Measurements from ENCODE around the gene HIVEP1. TPM values are rescaled to one million over a fixed set of nuclear protein-coding genes. Genes with fewer than 3 reads are reported as not detected.

The HIVEP1 gene
- 10 to 100 TPM; 23.2 to 41.5 (median 32.6) TPM for total RNA-seq

DNA sequence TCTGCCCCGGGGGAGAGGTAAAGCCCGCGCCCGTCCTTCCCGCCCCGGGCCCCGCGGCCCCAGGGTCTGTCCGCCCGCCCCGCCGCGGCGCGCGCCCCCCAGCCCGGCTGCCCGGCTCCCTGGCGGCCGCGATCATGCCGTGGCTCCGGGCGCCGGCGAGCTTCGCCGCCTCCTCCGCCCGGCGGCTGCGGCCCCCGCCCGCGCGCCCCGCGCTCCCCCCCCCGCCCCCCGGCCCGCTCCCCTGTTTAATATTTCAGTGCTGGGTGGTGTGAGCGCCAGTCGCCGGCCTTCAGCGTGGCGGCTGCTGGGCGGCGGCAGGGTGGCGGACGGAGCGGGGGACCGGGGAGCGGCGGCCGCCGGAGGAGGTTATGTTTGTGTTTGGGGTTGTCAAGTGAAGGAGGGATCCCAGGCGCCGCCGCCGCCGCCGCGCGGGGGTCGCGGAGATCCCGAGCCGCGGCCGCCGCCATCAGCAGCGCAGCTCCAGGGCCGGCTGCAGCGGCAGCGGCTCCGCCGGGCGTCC is at the start of gene HIVEP1:
Gene HIVEP1, plus strand, starts transcription at position 275 of the 520 bp plus-strand sequence. CDS start 3,317 bp downstream, outside the sequence.
- WGBS, 2 donors = 0% methylated on average over 18 to 19 of the region's 78 CpGs
- TF ChIP-seq, protein P1, sequence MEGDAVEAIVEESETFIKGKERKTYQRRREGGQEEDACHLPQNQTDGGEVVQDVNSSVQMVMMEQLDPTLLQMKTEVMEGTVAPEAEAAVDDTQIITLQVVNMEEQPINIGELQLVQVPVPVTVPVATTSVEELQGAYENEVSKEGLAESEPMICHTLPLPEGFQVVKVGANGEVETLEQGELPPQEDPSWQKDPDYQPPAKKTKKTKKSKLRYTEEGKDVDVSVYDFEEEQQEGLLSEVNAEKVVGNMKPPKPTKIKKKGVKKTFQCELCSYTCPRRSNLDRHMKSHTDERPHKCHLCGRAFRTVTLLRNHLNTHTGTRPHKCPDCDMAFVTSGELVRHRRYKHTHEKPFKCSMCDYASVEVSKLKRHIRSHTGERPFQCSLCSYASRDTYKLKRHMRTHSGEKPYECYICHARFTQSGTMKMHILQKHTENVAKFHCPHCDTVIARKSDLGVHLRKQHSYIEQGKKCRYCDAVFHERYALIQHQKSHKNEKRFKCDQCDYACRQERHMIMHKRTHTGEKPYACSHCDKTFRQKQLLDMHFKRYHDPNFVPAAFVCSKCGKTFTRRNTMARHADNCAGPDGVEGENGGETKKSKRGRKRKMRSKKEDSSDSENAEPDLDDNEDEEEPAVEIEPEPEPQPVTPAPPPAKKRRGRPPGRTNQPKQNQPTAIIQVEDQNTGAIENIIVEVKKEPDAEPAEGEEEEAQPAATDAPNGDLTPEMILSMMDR (IDR thresholded peaks at IDR 0.05) = no peak
- no peak for TF ChIP-seq POLR2A (IDR thresholded peaks at IDR 0.05)
- peak within 1 kb of the TSS; percentile 85 for H3K4me3 ChIP-seq (ENCODE audit: low read depth, poor library complexity, severe bottlenecking)
- intact Hi-C loops (cut with DNase I; ENCODE audit: low total_unique reads) = no loop called here
- no peak for DNase-seq (ENCODE audit: low spot score in 2 of 2)

DNA sequence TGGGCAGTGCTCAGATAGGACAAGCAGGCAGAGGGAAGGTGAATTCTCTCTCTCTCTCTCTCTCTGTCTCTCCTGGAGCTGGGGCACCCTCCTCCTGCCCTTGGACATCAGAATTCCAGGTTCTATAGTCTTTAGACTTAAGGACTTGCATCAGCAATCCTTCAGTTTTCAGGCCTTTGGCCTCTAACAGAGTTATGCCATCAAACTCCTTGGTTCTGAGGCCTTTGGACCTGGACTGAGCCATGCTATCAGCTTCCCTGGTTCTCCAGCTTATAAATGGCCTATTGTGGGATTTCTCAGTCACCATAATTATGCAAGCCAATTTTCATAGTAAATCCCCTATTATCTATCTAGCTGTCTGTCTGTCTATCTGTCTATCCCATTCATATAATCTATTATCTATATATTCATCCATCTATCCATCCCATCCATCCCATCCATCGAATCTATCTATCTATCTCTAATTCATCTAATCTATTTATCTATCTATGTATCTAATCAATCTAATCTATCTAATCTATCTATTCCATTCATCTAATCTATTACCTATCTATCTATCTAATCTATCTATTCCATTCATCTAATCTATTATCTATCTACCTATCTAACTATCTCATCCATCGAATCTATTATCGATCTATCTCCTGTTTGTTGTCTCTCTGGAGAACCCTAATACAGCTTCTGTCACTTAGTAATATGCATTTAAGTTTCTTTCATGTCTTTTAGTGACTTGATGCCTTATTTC is 48.2 kb upstream of the HIVEP1 start:
- TF ChIP-seq POLR2A (IDR thresholded peaks at IDR 0.05) = no peak
- TF ChIP-seq, protein P1 (IDR thresholded peaks at IDR 0.05) = no peak
- no peak for DNase-seq (ENCODE audit: low spot score in 2 of 2)
- WGBS, 2 donors = 90 to 96% methylated on average over 3 of the region's 3 CpGs
- no peak overlapping the region for H3K4me3 ChIP-seq (ENCODE audit: low read depth, poor library complexity, severe bottlenecking)
- intact Hi-C loops (cut with DNase I; ENCODE audit: low total_unique reads) = no loop called here

DNA sequence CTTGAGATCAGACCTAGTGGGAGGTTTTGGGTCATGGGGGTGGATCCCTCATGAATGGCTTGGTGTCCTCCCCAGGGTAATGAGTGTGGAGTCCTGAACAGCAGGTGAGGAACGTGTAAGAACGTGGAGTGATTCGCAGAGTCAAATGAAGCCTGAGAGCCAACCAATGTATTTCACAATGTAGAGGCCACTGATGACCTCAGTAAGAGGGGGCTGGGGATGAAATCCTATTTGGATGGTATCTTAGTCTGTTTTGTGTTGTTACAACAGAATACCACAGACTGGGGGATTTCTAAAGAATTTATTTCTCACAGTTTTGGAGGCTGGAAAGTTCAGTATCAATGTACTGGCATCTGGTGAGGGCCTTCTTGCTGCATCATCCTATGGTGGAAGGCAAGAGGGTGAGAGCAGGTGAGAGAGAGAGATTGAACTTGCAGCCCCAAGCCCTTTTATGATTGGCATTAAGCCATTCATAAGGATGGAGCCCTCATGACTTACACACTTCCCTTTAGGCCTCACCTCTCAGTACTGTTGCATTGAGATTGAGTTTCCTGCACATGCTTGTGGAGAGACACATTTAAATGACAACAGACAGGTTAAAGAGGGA is 47.3 kb upstream of the HIVEP1 start:
- intact Hi-C loops (cut with DNase I; ENCODE audit: low total_unique reads) = no loop called here
- TF ChIP-seq, protein P1 (IDR thresholded peaks at IDR 0.05) = no peak
- no peak for TF ChIP-seq POLR2A (IDR thresholded peaks at IDR 0.05)
- WGBS, 2 donors = 88 to 94% methylated on average over 3 of the region's 3 CpGs
- DNase-seq (ENCODE audit: low spot score in 2 of 2) = no peak
- H3K4me3 ChIP-seq (ENCODE audit: low read depth, poor library complexity, severe bottlenecking) = no peak overlapping the region

DNA sequence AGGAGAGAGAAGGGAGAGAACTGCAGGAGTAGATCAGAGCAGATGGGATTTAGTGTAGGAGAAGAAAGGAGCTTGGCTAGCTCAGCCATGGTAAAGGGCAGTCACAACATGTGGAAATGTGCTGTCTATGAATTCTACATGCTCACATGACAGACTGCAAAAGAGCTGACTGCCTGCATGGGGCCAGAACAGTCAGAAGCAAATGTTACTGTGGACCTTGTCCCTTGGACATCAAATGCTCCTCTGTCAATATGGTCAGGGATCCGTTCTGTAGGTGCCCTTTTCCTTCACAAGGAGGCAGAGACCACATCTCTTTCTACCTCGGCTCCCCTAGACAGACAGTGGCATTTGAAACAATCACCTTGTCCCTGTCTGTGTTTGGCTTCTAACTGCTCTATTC is 46.6 kb upstream of the HIVEP1 start:
- no peak overlapping the region for H3K4me3 ChIP-seq (ENCODE audit: low read depth, poor library complexity, severe bottlenecking)
- intact Hi-C loops (cut with DNase I; ENCODE audit: low total_unique reads) = no loop called here
- DNase-seq (ENCODE audit: low spot score in 2 of 2) = no peak
- no peak for TF ChIP-seq POLR2A (IDR thresholded peaks at IDR 0.05)
- TF ChIP-seq, protein P1 (IDR thresholded peaks at IDR 0.05) = no peak
- 94 to 98% methylated on average over 2 of the region's 2 CpGs for WGBS, 2 donors

DNA sequence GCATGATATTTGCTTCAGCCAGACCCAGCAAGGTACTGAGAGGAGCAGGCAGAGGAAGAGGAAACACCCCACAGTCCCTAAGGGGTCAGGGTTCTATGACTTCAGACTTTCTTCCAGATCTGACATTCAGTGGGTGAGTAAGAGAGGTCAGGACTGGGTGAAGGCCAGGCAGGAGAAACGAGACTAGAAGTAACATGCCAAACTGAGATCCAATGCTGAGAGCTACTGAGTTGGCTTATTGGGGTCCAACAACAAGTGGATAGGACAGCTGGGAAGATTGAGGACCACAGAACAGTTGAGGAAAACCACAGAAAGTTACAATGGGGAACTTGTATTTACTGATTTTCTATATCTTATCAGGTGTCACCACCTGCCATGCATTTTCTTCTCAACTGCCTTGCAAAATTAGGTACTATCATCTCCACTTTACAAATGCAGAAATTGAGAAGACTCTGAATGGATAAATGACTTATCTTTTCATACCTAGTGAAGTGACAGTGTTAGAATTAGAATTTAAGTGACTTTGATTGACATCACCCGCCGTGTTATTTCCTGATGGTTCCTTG is 43.8 kb upstream of the HIVEP1 start:
- DNase-seq (ENCODE audit: low spot score in 2 of 2) = no peak
- intact Hi-C loops (cut with DNase I; ENCODE audit: low total_unique reads) = no loop called here
- H3K4me3 ChIP-seq (ENCODE audit: low read depth, poor library complexity, severe bottlenecking) = no peak overlapping the region
- WGBS, 2 donors = 73% methylated on average over 3 of the region's 3 CpGs
- TF ChIP-seq, protein P1 (IDR thresholded peaks at IDR 0.05) = no peak
- TF ChIP-seq POLR2A (IDR thresholded peaks at IDR 0.05) = no peak
